ENCODE data around the gene GABPB2.

GRCh38 chr1:151113877-151114276, 43.3 kb downstream of the GABPB2 start:
- TF ChIP-seq POLR2A (IDR thresholded peaks at IDR 0.05) (no peak), CTCF (IDR thresholded peaks at IDR 0.05) (no peak), EP300 (IDR thresholded peaks at IDR 0.05) (no peak), POLR2AphosphoS5 (IDR thresholded peaks at IDR 0.05) (no peak)

All from upper lobe of left lung (tissue), 4 donors.